ENCODE data around the gene ENDOV. TPM values are rescaled to one million over a fixed set of nuclear protein-coding genes. Genes with fewer than 3 reads are reported as not detected.
A peak's percentile ranks its signal among the peaks of the same experiment; 100 is the strongest.

ENDOV gene
- total and polyA plus RNA-seq, 8 donors: 18.8 to 49.9 (median 40.6) TPM

- intact Hi-C loops (cut with DNase I): no loop called here
- H3K4me3 ChIP-seq: peak overlapping the region in 1 of 2 donors; percentile 9
- no peak for TF ChIP-seq CTCF (IDR thresholded peaks at IDR 0.05)
- peaks cover 73 to 100% of the 10 kb centered on the region in 2 donors for H3K27me3 ChIP-seq
- no peak for ATAC-seq
- DNase-seq: no peak
- H3K27ac ChIP-seq: no peak overlapping the region
- peaks cover 20 to 42% of the 10 kb centered on the region in 2 donors for H3K4me1 ChIP-seq
- H3K36me3 ChIP-seq: no peaks in the 10 kb centered on the region
- no peaks in the 10 kb centered on the region for H3K9me3 ChIP-seq
These were observed 63.7 kb downstream of the ENDOV start for GRCh38 chr17:80478487-80479245.

- ATAC-seq: no peak
- no peak overlapping the region for H3K4me3 ChIP-seq
- no peaks in the 10 kb centered on the region for H3K36me3 ChIP-seq
- no peaks in the 10 kb centered on the region for H3K9me3 ChIP-seq
- DNase-seq: peak in 1 of 4 donors; percentile 38
- intact Hi-C loops (cut with DNase I): no loop called here
- peaks cover 20 to 42% of the 10 kb centered on the region in 2 donors for H3K4me1 ChIP-seq
- H3K27me3 ChIP-seq: peaks cover 73 to 100% of the 10 kb centered on the region in 2 donors
- H3K27ac ChIP-seq: no peak overlapping the region
- no peak for TF ChIP-seq CTCF (IDR thresholded peaks at IDR 0.05)
These were observed 64.2 kb downstream of the ENDOV start for GRCh38 chr17:80479246-80479566.

- H3K27me3 ChIP-seq: peaks cover 66 to 100% of the 10 kb centered on the region in 2 donors
- TF ChIP-seq CTCF (IDR thresholded peaks at IDR 0.05): no peak
- peaks cover 20 to 36% of the 10 kb centered on the region in 2 donors for H3K4me1 ChIP-seq
- no peak for ATAC-seq
- intact Hi-C loops (cut with DNase I): no loop called here
- no peaks in the 10 kb centered on the region for H3K36me3 ChIP-seq
- no peak overlapping the region for H3K27ac ChIP-seq
- H3K4me3 ChIP-seq: no peak overlapping the region
- no peak for DNase-seq
- H3K9me3 ChIP-seq: no peaks in the 10 kb centered on the region
These were observed 65.3 kb downstream of the ENDOV start for GRCh38 chr17:80480248-80480647.

GRCh38 chr17:80481284-80482057 is 66.5 kb downstream of the ENDOV start:
- TF ChIP-seq CTCF (IDR thresholded peaks at IDR 0.05): no peak
- H3K4me1 ChIP-seq: peaks cover 20 to 24% of the 10 kb centered on the region in 2 donors
- intact Hi-C loops (cut with DNase I): no loop called here
- no peak overlapping the region for H3K27ac ChIP-seq
- no peak overlapping the region for H3K4me3 ChIP-seq
- ATAC-seq: no peak
- DNase-seq: peak in 1 of 4 donors; percentile 66
- no peaks in the 10 kb centered on the region for H3K36me3 ChIP-seq
- H3K9me3 ChIP-seq: no peaks in the 10 kb centered on the region
- peaks cover 54 to 100% of the 10 kb centered on the region in 2 donors for H3K27me3 ChIP-seq

GRCh38 chr17:80482058-80482318 is 67.0 kb downstream of the ENDOV start:
- intact Hi-C loops (cut with DNase I): no loop called here
- Histone ChIP-seq H3K9me3 (peaks cover 0 to 3% of the 10 kb centered on the region in 2 donors), H3K36me3 (no peaks in the 10 kb centered on the region), H3K4me3 (no peak overlapping the region), H3K4me1 (peaks cover 17 to 19% of the 10 kb centered on the region in 2 donors), H3K27ac (no peak overlapping the region), H3K27me3 (peaks cover 49 to 100% of the 10 kb centered on the region in 2 donors)
- peak in 1 of 4 donors; percentile 47 for DNase-seq
- no peak for TF ChIP-seq CTCF (IDR thresholded peaks at IDR 0.05)
- ATAC-seq: no peak

Measured in left lung (tissue), 10 donors.